NCI-H2171 treated with DMSO at 0.1 percent for 48 hours (cell line): ENCODE results near the gene TCERG1.
A peak's percentile ranks its signal among the peaks of the same experiment; 100 is the strongest.
"Not testable (repeated sequence)": the region's sequence is repeated elsewhere in the genome, so short reads cannot be mapped to it uniquely, and the experiment has no call there.

ENCODE experiments used
- DNase-seq: peaks from one replicate; lab custom pipeline; 2025; lab: John Stamatoyannopoulos, UW

TCERG1 gene

DNA sequence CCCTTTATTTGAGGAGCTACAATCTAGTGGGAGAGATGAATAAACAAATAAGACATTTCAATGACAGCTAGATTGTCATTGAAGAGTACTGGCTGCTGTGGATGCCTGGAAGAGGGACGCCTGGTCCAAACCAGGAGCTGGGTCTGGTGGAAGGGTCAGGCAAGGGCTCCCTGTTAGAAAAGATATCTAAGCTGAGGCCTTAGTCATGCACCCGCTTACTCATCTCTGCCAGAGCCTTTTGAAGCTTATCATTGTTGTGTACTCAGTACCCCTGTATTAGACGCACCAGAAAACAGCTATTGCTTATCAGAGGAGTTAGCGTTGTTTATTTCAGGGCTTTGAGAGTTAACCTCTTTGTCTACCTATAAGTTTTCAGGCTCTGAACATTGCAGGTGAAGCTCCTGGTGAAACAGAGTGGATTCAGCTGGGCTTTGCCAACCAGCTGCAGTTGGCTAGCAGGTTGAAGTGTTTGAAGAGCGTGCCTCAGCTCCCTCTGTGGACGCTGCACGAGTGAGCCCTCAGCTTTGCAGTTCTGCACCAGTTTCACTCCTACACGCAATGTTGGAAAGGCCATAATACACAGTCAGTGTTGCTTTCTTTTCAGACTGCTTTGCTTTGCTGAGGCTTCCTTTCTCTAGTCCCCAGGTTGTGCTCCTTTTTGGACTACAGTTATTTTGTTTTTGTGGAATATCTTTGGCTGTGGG, 74.4 kb downstream of the TCERG1 start:
- DNase-seq, result no peak

DNA sequence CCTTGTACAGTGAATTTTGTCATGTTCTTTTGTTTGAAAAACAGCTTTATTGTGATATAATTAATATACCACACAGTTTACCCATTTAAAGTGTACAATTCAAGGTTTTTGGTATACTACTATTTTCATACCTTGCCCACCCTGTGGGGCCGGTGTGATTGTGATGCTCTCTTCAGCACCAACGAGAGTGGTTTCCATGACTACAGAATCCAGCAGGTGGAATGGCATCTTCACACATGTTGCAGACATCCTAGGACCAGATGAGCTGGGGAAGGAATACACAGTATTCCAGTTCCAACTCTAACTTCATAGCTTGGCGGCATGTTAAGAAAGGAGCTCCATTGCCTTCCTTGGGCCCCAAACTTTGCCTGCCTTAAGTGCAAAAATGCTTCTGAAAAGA, 76.6 kb downstream of the TCERG1 start:
- no peak for DNase-seq

DNA sequence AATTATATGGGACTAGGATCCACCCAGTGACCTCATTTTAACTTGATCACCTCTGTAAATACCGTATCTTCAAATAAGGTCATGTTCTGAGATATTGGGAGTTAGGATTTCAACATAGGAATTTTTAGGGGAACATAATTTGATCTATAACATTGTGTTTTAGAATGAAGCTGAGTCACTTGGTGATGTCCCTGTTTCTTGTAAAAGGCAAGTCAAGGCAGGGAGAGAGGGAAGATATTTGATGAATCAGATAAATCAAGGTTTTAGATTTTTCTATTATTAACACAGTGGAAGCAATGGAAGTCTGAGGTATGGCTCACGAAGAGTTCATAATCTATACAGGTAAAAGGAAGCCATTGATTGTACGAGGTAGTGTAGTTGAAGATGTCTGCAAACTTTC, 80.7 kb downstream of the TCERG1 start:
- no peak for DNase-seq

DNA sequence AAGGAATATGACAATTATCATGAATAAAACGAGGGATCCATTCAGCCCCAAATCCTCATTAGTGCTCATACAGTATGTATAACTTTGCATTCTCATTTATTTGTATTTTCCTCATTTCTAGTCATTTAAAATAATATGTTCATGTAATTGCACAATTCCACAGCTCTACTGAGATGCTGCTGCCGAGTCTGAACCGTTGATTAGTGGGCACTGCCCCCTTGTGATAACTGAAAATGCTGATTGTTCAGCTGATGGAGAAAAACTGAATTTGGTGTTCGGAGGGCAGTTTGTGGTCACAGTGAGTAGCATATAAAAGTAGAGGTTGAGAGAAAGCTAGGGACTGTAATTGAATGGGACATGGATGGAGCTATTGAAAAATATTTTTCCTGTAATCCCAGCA, 81.1 kb downstream of the TCERG1 start:
- DNase-seq, result no peak

DNA sequence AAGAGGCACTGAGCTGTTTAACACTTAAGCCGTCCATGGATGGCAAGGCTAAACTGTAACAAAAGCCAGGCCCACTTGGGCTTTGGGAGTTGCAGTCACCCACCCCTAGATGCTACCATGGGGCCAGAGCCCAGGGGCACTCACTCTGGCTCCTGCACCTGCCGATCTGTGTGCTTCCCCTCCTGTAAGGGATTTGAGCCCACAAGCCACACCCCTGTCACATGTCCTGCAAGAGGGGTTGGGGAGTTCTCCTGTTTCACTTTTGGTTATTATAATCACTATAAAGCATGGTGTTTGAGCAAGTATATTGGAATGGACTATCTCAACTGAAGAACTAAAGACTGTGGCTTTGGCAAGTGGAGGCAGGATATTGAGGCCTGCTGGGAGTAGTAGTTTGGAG, 82.9 kb downstream of the TCERG1 start:
- DNase-seq, result peak; percentile 8

DNA sequence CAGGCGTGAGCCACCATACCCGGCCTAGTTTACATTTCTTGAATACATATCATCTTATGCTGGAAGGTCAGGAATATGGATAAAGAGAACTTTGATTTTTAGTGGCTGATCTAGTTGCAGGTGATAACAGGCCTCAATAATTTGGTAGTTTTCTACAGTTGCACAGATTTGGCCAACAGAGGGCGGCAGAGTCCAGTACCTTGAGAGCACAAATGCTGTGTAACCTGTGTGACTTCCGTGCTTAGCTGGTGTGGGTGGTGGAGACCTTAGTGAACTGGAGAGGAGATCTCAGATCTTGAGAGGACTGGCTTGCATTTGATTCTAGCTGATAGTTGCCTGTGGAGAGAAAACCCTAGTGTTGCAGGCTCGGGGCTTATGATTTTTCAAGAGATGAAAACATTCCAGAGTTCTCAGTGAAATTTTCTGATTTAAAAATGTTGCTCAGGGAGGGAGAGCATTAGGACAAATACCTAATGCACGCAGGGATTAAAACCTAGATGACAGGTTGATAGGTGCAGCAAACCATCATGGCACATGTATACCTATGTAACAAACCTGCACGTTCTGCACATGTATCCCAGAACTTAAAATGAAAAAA, 86.2 kb downstream of the TCERG1 start:
- DNase-seq, result peak; percentile 60

DNA sequence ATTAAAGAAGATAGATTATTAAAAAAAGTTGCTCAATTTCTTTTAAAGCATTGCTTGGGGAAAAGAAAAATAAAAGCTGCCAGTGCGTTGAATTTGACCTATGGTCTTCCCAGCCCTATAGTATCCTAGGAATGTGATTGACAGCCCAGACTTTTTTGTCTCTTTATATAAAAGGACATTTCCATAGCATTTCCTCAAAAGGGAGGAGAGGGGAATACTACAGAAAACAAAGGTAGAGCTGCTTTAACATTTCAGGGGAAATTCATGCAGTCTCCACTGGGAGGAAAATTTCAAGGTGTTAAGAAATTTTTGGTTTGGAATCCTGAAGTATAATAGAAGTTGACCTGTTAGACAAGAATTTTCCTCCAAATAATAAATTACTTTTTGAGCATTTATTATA, 86.7 kb downstream of the TCERG1 start:
- no peak for DNase-seq

DNA sequence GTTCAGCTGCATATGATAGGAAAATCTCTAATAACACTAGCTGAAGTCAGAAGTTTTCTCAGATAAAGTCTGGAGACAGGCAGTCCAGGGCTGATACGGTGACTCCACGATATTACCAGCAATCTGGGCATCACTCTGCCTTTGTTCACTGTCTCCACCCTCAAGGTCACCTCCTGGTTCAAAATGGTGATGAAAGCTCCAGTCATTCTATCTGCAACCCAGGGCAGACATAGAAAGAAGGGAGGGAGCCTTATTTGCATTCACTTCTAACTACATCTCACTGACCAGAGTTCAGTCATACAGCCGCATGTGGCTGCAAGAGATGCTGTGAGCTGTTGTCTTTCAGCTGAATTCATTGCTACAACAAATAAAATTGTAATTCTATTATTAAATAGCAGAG, 91.3 kb downstream of the TCERG1 start:
- DNase-seq, result no peak

DNA sequence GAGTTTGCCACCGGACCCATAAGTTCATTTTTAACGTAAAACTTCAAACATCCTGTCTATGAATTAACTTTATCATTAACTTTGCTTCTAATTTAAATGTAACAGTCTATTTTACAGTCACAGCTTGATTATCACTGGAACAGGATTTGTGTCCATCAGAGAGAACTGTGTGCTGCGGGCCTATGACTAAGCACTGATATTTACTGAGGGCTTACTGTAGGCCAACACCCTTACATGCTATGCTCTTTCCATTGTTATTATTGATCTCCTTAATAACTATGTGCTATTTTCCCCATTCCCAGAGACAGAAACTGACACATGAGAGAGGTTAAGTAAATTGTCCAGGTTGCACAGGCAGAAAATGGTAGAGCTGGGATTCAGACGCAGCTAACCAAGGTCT, 92.8 kb downstream of the TCERG1 start:
- DNase-seq, result no peak

DNA sequence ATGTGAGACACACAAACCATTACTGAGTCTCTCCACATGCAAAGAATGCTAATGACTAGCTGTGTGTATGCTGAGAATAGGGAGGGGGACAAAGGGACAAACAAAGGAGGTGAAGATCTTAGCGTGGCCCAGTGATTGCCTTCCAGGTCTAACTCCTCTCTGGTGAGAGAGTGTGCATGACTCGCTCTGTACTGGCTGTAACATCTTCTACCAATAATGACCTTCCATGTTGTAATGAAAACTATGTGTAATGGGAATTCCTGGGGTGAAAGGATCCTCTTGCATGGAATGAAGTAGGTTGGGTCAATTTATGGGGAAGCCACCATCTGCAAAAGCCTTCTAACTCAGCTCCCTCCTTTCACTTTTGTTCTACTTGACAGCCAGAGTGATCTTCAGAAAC, 93.3 kb downstream of the TCERG1 start:
- DNase-seq, result no peak

DNA sequence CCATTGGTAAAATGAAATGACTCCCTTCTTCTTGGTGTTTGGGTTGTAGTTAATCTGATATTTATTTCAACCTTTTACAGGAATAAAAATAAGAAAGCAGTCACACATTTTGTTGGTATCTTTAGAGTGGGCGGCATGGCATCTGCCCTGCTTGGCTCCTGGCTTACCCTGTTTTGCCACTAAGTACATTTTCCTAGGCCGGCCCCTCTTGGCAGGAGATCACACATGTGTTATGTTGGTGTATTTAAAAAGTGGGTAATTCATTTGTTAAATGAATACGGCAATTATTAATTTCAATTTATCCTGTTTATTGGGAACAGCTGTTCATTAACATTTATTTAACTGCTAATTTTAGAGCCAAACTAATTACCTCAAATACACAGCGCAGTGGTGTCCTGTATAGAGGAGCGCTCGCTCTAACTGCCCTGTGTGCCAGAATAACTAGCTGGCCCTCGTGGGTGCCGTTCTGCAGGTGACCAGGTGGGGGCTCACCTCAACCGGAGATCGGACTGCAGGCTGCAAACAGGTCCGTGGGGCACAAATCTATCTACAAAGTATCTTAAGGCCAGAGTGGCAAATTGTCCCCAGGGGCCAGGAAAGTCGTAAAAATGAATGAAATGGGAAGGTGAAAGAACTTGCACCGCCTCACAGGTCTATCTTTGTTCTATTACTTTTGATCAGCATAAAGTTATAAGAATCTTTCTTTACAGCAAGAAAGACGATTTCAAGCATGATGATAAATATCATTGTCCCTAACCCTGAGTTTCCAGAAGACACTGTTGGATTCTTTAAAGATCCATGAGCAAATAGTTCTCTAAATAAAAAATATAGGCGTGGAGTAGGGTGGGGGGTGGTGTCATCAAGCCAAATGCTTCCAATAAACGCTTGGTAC, 95.1 kb downstream of the TCERG1 start:
- peak; percentile 73 for DNase-seq

DNA sequence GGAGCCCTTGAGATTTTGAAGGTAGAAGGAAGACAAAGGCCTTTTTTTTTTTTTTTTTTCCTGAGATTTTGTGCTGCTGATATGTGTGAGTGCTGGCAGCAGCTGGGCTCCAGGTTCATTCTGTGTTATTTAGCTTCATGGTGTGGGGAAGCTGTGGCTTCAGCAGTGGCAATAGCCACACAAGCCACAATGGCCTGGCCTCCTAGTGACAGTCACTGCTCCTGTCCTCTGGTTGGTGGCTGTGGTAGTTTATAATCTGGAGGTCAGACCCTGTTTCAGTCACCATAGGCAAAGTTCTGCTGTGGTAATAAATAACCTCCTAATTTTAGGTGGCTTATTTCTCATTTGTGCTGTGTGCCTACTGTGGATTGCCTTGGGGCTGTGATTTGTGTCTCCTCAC, 97.1 kb downstream of the TCERG1 start:
- peak; percentile 11 for DNase-seq

DNA sequence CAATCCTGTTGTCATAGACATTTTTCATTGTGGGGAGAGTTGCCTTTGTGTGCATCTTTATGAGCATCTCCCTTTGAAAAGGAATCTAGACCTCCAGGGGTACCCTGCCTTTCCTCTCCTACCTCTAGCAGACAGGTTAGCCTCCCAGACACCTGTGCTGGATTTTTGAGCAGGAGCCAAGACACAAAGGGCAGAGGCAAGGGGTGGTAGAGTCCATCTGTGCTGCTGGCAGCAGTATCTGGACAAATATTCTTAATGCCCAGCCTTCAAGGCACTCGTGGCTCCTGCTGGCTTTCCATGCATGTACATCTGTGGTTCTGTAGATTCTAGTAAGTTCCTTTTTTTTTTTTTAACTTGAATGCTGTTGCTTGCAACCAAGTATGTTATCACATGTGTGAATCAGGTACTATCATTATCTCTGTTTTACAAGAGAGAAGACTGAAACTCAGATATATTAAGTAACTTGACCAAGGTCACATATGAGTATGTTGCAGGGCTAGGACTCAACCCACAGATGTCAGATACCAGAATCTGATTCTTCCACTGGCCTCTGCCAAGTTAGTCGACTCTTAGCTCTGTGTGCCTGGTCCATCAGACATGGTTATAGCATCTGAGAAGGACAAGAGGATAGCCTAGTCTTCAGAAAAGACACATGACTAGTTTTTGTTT, 101.8 kb downstream of the TCERG1 start:
- DNase-seq, result no peak

DNA sequence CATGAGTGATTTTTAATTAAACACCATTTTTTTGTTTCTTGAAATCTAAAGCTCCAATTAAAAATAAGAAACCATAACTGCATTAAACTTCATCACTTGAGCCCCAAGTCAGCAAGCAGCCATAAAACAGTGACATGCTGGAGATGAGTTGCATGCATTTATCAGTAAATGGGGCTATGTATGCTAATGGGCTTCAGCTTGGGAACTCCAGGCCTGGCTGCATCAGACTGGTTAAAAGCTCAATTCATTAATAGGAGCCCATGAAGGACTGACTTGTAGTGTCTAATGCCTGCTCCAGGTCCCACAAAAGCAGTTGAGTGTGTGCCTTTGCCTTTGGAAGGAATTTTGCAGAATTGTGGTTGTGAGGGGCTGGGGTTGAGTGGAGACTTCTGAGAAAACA, 102.5 kb downstream of the TCERG1 start:
- no peak for DNase-seq

DNA sequence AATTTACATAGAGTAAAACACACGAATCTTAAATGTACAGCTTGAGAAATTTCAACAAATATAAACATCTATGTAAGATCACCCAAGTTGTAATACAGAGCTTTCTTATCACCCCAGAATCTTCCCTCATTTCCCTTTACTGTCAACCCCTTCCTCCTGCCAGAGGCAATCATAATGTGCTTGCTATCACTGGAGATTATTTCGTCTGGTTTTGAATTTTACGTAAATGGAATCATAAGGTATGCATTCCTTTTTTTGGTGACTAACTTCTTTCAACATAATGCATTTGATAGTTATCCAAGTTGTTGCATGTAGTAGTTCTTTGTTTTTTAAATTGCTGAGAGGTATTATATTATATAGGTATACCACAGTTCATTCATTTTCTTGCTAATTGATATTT, 106.3 kb downstream of the TCERG1 start:
- no peak for DNase-seq

DNA sequence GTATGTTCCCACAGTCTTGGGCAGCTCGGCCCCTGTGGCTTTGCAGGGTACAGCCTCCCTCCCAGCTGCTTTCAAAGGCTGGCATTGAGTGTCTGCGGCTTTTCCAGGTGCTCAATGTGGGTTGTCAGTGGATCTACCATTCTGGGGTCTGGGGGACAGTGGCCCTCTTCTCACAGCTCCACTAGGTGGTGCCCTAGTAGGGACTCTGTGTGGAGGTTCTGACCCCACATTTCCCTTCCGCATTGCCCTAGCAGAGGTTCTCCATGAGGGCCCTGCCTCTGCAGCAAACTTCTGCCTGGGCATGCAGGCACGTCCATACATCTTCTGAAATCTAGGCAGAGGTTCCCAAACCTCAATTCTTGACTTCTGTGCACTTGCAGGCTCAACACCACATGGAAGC, 109.8 kb downstream of the TCERG1 start:
- DNase-seq, result not testable (repeated sequence)

DNA sequence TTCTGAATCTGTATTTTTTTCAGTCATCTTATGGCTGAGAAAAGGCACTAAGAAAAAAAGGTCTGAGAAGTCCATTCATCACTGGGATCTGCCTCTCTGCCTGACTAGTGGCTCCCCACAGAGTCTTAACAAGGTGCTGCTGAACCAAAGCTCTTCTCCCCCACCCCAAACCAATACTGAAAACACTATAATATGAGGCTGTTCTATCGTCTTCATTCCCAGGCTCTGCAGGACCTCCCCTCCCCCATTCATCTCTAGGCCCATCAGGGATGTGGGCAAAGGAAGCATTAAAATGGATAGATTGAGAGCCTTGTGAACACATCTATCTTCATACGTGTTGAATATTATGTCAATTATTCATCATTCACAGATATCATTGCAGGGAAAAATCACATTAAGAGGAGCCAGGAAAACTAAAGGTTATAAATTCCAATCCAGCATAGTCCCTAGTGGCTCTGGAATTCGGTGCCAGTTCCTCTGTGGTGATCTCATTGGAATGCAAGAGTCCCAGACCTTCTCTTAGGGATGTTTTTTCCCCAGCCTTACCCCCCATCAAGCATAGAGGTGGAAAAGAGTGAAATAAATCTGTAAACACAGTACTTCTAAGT, 113.2 kb downstream of the TCERG1 start:
- DNase-seq, result no peak
